ENCODE results near the gene CELSR2.

CELSR2 gene

GRCh38 chr1:109322974-109323373 lies 73.6 kb downstream of the CELSR2 start:
- H3K79me2 ChIP-seq (ENCODE audit: control insufficient read depth, low read length): no peaks in the 10 kb centered on the region
- no peak overlapping the region for H3K4me2 ChIP-seq (ENCODE audit: low read length)
- H3K4me1 ChIP-seq (ENCODE audit: control insufficient read depth, low read length): no peaks in the 10 kb centered on the region
- no peak overlapping the region for H3K4me3 ChIP-seq (ENCODE audit: low read length)
- H3K9me2 ChIP-seq (replicated peaks; ENCODE audit: control insufficient read depth, low read length): no peaks in the 10 kb centered on the region
- H4K20me1 ChIP-seq (ENCODE audit: control insufficient read depth, insufficient read depth, low read depth, low read length): no peaks in the 10 kb centered on the region
- H3F3A ChIP-seq (ENCODE audit: control insufficient read depth, insufficient read depth): no peaks in the 10 kb centered on the region
- TF ChIP-seq EZH2phosphoT487 (IDR thresholded peaks at IDR 0.05; ENCODE audit: borderline replicate concordance, low read length): no peak
- no peak for TF ChIP-seq CTCF (IDR thresholded peaks at IDR 0.05; ENCODE audit: low read depth, low read length, poor library complexity, severe bottlenecking)
- H3K27ac ChIP-seq (ENCODE audit: low read depth, low read length): no peak overlapping the region
- no peaks in the 10 kb centered on the region for H3K9me3 ChIP-seq (ENCODE audit: control insufficient read depth, insufficient read depth, low read length)
- H3K27me3 ChIP-seq (ENCODE audit: control insufficient read depth, low read length): no peaks in the 10 kb centered on the region
- peaks cover 7% of the 10 kb centered on the region for H3K36me3 ChIP-seq (ENCODE audit: control insufficient read depth, low read length)
